ENCODE results near the gene BTAF1.

GRCh38 chr10:91880310-91880709 lies 43.3 kb upstream of the BTAF1 start:
- TF ChIP-seq CTCF (IDR thresholded peaks at IDR 0.05) (no peak), FOXP4 (CRISPR knock-in tag; IDR thresholded peaks at IDR 0.05) (no peak), NFYB (CRISPR knock-in tag; conservative IDR thresholded peaks at IDR 0.05; ENCODE audit: low read depth) (no peak), HMGXB4 (CRISPR knock-in tag; IDR thresholded peaks at IDR 0.05) (no peak), ZNF532 (CRISPR knock-in tag; IDR thresholded peaks at IDR 0.05; ENCODE audit: borderline replicate concordance) (no peak), FOXP1 (CRISPR knock-in tag; IDR thresholded peaks at IDR 0.05; ENCODE audit: borderline replicate concordance) (no peak), SP1 (CRISPR knock-in tag; conservative IDR thresholded peaks at IDR 0.05) (no peak), TCF7 (CRISPR knock-in tag; IDR thresholded peaks at IDR 0.05; ENCODE audit: low read depth) (no peak), CREB1 (CRISPR knock-in tag; IDR thresholded peaks at IDR 0.05) (no peak), ESRRA (CRISPR knock-in tag; IDR thresholded peaks at IDR 0.05; ENCODE audit: borderline replicate concordance) (no peak), USF2 (CRISPR knock-in tag; IDR thresholded peaks at IDR 0.05) (no peak), JUN (CRISPR knock-in tag; IDR thresholded peaks at IDR 0.05) (no peak), CBFB (CRISPR knock-in tag; IDR thresholded peaks at IDR 0.05; ENCODE audit: low read depth) (no peak), MAX (CRISPR knock-in tag; IDR thresholded peaks at IDR 0.05) (no peak)
